NCI-H748 (cell line): ENCODE measurements around the gene LHX6.

Experiments used
- DNase-seq: peaks from one replicate; lab custom pipeline; 2025; ENCODE audit not compliant: unreplicated experiment; lab: John Stamatoyannopoulos, UW

The LHX6 gene

GRCh38 chr9:122236681-122237080 lies 7.9 kb upstream of the LHX6 start:
- no peak for DNase-seq

- no peak for DNase-seq
Observed at GRCh38 chr9:122234022-122234748, 5.4 kb upstream of the LHX6 start.

DNA sequence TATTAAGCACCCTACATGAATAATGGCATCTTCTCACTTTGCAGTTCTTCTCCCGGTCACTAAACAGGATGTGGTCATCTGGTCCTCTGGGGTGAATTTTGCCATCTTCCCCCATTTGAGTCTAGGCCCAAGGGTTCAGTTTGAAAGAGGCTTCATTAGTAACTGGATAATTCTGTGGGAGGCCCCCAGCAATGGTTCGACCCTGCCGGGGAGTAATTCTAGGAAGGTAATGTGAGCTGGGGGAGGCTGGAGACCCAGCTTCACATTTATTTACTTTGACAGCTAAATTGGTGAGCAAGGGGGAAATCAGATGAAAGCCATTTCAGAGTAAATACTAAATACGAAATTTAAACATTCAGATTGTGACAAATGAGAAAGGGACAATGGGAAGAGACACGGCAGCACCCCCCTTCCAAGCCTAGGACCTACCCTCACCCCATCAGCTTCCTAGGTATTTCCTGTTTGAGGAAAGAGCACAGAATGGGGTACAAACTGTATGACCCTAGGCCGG lies 4.1 kb upstream of the LHX6 start:
- DNase-seq, result no peak

- no peak for DNase-seq
Observed at GRCh38 chr9:122229485-122229837, 704 bp upstream of the LHX6 start.

- peak; percentile 51 for DNase-seq
Observed at GRCh38 chr9:122228191-122228567, 578 bp downstream of the LHX6 start.

DNA sequence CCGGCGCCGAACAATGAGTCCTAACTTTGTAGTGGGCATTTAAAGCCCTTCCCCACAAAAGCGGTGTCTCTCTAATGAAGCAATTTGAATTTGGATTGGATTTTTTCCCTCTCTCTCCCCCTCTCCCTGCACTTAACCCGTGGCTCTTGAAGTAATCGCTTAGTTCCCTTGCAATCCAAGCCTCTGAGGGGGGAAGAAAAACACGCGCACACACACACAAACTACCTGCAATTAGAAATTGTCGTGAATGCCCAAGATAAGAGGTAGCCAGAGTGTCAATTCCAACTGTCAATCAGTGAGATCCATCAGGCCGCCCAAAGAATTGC lies 1.2 kb downstream of the LHX6 start:
- peak; percentile 65 for DNase-seq

- DNase-seq, result no peak
Observed at GRCh38 chr9:122226758-122227574, 1.8 kb downstream of the LHX6 start.

- DNase-seq, result no peak
Observed at GRCh38 chr9:122226142-122226757, 2.5 kb downstream of the LHX6 start.

- DNase-seq, result no peak
Observed at GRCh38 chr9:122225312-122226141, 3.2 kb downstream of the LHX6 start.

- no peak for DNase-seq
Observed at GRCh38 chr9:122223435-122223834, 5.3 kb downstream of the LHX6 start.

- DNase-seq, result no peak
Observed at GRCh38 chr9:122222791-122223190, 6.0 kb downstream of the LHX6 start.

DNA sequence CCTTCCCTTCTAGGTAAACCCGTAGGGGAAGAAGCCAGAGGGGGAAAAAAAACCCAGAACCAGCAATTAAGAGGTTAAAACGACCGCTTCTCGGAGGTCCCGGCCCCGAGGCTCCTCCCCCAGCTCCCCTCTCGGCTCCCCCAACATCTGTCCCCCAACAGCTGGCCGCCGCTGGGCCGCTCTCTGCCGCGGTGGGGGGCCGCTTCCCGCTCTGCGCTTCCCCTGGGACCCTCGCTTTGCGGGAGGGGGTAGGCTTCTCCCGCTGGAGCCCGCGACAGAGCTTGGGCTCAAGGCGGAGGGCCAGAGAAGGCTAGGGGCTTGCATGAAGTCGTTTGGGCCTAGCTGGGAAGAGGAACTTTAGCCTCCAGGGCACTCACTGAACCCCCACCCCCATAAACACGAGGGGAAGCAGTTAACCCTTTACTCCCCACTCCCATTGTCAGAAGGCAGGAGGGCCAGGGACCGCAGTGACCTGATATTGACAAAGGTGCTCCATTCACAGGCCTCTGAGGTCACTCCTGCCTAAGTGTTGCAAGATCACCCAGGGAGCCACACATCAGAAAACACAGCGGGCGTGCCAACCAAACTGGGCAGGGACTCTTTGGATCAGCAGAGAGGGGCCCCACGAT lies 7.5 kb downstream of the LHX6 start:
- no peak for DNase-seq

GRCh38 chr9:122220673-122221182 lies 8.0 kb downstream of the LHX6 start:
- no peak for DNase-seq

DNA sequence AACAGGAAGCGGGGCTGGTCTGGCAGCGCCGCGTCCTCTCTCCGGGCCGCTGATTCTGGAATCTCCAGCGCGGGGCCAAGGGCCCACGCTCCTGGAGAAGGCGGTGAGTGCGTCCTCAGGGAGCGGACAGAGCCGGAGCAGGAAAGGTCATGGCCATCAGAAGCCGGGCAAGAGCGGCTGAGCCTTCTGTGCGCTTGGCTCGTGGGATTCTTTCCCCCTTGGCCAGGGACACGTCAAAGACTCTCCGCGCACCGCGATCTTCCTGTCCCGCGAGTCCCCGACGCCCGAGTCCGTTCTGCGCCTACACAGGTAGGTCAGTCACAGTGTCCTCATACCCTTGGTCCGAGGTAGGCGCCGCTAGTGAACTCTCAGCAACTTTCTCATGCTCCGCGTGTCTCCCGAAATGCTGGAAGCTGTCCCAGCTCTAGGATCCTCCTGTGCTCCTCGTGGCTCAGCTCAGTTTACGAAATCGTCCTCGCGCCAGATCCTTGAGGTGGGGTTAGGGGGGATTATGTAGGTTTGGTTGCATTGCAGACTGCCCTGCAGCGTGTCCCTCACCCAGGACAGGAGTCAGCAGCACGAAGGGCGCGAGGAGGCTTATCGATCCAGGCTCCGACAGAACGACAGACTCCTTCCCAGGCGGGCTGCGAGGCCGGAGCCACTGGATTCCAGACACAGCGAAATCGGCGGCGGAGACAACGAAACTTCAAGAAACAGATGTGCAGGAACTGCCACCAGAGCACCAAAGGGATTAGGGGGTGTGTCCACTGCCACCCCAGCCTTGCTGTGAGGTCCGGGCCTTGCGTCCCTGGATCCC lies 8.7 kb downstream of the LHX6 start:
- DNase-seq, result no peak

DNA sequence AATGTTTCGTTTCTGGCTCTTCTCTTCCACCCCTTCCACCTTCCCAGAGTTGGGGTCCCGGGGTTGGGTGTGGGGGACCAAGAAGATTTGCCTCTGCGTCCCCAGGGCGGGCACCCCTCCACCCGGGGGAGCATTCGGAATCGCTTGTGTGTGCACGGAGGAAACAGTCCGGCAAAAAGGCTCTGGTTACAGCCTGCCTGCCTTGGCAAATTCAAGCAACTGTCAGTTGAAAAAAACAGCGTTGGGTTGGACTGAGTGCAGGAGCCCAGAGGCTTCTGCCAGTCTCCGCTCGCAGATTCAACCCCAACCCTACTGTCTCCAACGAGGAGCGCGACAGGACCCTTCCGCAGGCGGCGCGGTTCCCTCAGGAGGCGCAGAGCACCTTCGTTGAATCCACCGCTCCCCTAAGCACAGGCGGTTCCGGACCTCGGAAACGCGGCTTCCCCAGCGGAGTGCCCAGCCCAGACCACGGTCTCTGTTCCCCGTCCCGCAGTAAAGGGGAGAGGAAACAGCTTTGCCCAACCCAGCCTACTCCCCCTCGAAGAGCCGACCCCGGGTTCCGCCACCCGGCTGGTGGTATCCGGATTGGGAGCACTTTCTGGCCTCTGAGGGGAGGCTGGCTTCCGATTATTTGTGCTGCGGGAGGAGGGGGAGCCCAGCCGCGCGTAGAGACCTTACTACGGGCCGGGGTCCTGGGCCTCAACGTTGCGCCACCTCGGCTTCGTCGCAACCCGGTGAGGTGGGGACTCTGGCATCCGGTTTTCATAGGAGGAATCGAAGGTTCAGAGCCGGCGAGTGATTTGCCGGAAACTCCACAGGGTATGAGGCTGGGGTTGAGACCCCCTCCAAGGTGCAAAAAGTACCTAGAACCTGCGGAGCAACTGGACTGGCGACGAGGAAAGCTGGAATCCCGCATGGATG lies 9.6 kb downstream of the LHX6 start:
- DNase-seq, result no peak

DNA sequence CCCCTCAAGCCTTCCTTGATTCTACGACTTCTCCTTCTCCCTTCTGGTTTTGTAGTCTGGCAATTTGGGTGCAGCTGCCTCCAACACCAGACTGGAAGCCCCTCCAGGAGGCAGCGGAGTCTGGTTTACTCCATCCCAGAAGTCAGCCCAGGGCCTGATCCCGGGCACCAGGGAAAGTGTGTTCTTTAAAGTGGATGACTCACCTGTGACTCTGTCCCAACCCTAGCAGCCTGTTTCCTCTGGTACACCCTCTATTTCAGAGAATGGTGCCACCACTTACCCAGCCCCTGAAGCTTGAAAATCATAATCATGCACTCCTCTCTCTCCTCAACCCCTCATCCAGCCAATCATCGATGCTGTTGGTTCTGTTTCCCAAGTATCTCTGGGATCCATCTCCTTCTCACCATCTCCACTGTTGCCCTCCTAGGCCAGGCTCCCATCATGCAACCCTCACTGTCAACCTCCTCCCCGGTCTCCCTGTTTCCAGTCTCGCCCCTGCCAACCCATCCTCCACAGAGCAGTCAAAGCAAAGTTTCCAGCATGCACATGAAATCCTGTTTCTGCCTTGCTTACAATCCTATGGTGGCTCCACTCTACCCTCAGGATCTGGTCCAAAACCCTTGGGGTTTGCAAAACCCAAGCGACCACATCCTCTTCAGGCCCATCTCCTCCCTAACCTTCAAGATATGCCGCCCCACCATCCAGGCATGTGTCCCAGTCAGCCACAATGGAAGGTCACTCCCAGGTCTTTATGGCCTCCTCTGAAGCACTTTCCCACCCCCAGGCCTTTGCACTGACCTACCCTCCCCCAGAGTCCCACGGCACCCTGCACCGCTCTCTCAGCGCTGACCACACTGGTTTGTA lies 10.5 kb downstream of the LHX6 start:
- no peak for DNase-seq

DNA sequence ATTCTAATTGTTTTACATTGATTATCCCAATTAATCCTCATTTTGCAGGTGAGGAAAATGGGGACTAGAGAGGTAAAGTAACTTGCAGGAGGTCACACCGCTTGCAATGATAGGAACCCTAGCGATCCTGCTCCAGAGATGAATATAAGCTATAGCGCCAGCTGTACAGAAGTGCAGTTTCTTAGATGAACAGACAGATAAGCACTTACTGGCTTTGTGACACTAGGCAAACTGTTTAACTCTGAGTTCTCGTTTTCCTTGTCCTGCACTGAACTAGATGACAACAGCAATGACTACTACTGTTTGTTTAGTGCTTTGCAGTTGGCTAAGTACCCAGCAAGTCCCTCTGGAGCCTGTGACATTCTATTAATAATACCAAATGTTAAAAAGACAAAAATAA lies 11.1 kb downstream of the LHX6 start:
- DNase-seq, result no peak
